ENCODE results near the gene MAP7D2.

GRCh38 chrX:20026278-20026677 lies 90.4 kb downstream of the MAP7D2 start:
- no peak for TF ChIP-seq CTCF (IDR thresholded peaks at IDR 0.05)
- TF ChIP-seq POLR2A (IDR thresholded peaks at IDR 0.05), result no peak
- TF ChIP-seq POLR2AphosphoS5 (IDR thresholded peaks at IDR 0.05; ENCODE audit: insufficient read depth in 1 of 2, low read depth in 1 of 2), result no peak
